A549 (cell line): ENCODE measurements around the gene CCDC7. TPM values are rescaled to one million over a fixed set of nuclear protein-coding genes. Genes with fewer than 3 reads are reported as not detected.

Source experiments
- ATAC-seq, 2 experiments: fragments of 200-7000 bp in 1 of 2; fragments of >200 bp in 1 of 2; cut with Nextera tagmentation in 1 of 2; cut with Tn5 transposase in 1 of 2; 3 replicates each; pipeline versions ENCODE4 v1.8.0 to v1.9.1; 2018 to 2020; ENCODE audit warnings: mild to moderate bottlenecking in 1 of 2, moderate library complexity in 1 of 2
- CTCF ChIA-PET: fragments of 300-600 bp; sonication (Branson Sonifier 250); formaldehyde crosslinking; extraction: SDS; loops from one replicate; lab custom pipeline; 2021; ENCODE audit warnings: antibody characterized with exemption, inconsistent platforms; lab: Yijun Ruan, JAX
- POLR2A ChIA-PET: fragments of 350-600 bp; formaldehyde crosslinking; extraction: SDS; loops from one replicate; lab custom pipeline; 2021; ENCODE audit warnings: antibody characterized with exemption, inconsistent platforms; lab: Yijun Ruan, JAX
- DNase-seq, 2 experiments: peaks; one replicate each; pipeline versions ENCODE4 v3.0.0 to v3.0.0-alpha.2; 2011 to 2016; ENCODE audit warnings: low read depth in 1 of 2, low spot score in 1 of 2
- FAIRE-seq: peaks from 2 replicates; lab custom pipeline; 2011; peaks lifted over from hg19 to GRCh38; lab: Jason Lieb, UNC
- H3K27ac ChIP-seq, 2 experiments: fragments of >200 bp; sonication (Bioruptor Twin); formaldehyde crosslinking; 3 replicates each; pipeline ENCODE4 v1.5.1; 2016 to 2017
- H3K4me1 ChIP-seq: fragments of >200 bp; sonication (Bioruptor Twin); formaldehyde crosslinking; 3 replicates; pipeline ENCODE4 v1.6.1; 2016
- H3K4me2 ChIP-seq: fragments of >200 bp; sonication (Bioruptor Twin); formaldehyde crosslinking; 3 replicates; pipeline ENCODE4 v1.6.1; 2016
- H3K4me3 ChIP-seq: fragments of >200 bp; sonication (Bioruptor Twin); formaldehyde crosslinking; 3 replicates; pipeline ENCODE4 v1.5.1; 2016
- H3K9me3 ChIP-seq: fragments of >200 bp; sonication (Bioruptor Twin); formaldehyde crosslinking; 3 replicates; pipeline ENCODE4 v1.6.1; 2016
- ATOH8 ChIP-seq: fragments of 250-450 bp; sonication (Bioruptor Pico); IDR thresholded peaks from 2 replicates; pipeline ENCODE4 v1.5.0; 2020; ENCODE audit warnings: low read depth, mild to moderate bottlenecking, moderate library complexity
- CEBPB ChIP-seq, 2 experiments: fragments of >200 bp in 1 of 2; sonication (Bioruptor Twin) in 1 of 2; formaldehyde crosslinking in 1 of 2; IDR thresholded peaks; 2 replicates each; pipeline ENCODE4 v1.6.1; 2012 to 2016
- CHD2 ChIP-seq: fragments of 150-350 bp; IDR thresholded peaks from 2 replicates; pipeline ENCODE4 v1.6.1; 2014; ENCODE audit warnings: low read length; ENCODE audit not compliant: partially characterized antibody
- CTCF ChIP-seq: fragments of >200 bp; sonication (Bioruptor Twin); formaldehyde crosslinking; IDR thresholded peaks from 3 replicates; pipeline ENCODE4 v1.5.1; 2016
- E2F6 ChIP-seq: IDR thresholded peaks from 2 replicates; pipeline ENCODE4 v1.6.1; 2012; ENCODE audit warnings: low read depth, borderline replicate concordance
- EHMT2 ChIP-seq: fragments of 200-600 bp; sonication (generic); IDR thresholded peaks from 2 replicates; pipeline ENCODE4 v1.6.1; 2016; ENCODE audit warnings: antibody characterized with exemption, low read depth, mild to moderate bottlenecking, moderate library complexity
- ELK1 ChIP-seq: fragments of 150-350 bp; IDR thresholded peaks from 2 replicates; pipeline ENCODE4 v1.6.1; 2014; ENCODE audit warnings: low read depth, mild to moderate bottlenecking, low read length
- FOSB ChIP-seq: fragments of 250-450 bp; sonication (Bioruptor Pico); IDR thresholded peaks from 2 replicates; pipeline ENCODE4 v1.5.0; 2020; ENCODE audit warnings: mild to moderate bottlenecking, moderate library complexity
- HEYL ChIP-seq: fragments of 250-450 bp; sonication (Bioruptor Pico); IDR thresholded peaks from 2 replicates; pipeline ENCODE4 v1.8.0; 2021; ENCODE audit warnings: mild to moderate bottlenecking, moderate library complexity
- HOXA7 ChIP-seq: fragments of 250-450 bp; sonication (Bioruptor Pico); IDR thresholded peaks from 2 replicates; pipeline ENCODE4 v1.5.0; 2020; ENCODE audit warnings: mild to moderate bottlenecking, moderate library complexity
- HOXB13 ChIP-seq: fragments of 250-450 bp; sonication (Bioruptor Pico); IDR thresholded peaks from 2 replicates; pipeline ENCODE4 v1.5.0; 2020; ENCODE audit warnings: low read depth, mild to moderate bottlenecking, moderate library complexity
- HOXB5 ChIP-seq: fragments of 250-450 bp; sonication (Bioruptor Pico); IDR thresholded peaks from 2 replicates; pipeline ENCODE4 v1.5.0; 2020; ENCODE audit warnings: mild to moderate bottlenecking, moderate library complexity
- JUN ChIP-seq, 2 experiments: fragments of >200 bp; sonication (Bioruptor Twin); formaldehyde crosslinking; IDR thresholded peaks; 2 replicates in 1 of 2; 3 replicates in 1 of 2; pipeline ENCODE4 v1.6.1; 2016 to 2017
- MAFK ChIP-seq: fragments of 450-650 bp; IDR thresholded peaks from 2 replicates; pipeline ENCODE4 v1.6.1; 2014; ENCODE audit not compliant: partially characterized antibody
- MAX ChIP-seq: IDR thresholded peaks from 2 replicates; pipeline ENCODE4 v1.6.1; 2012
- NR3C1 ChIP-seq: fragments of >200 bp; sonication (Bioruptor Twin); formaldehyde crosslinking; IDR thresholded peaks from 3 replicates; pipeline ENCODE4 v1.6.1; 2017
- PBX3 ChIP-seq: IDR thresholded peaks from 2 replicates; pipeline ENCODE4 v1.6.1; 2012
- POLR2AphosphoS2 ChIP-seq: conservative IDR thresholded peaks from 2 replicates; pipeline ENCODE4 v1.6.1; 2012; ENCODE audit warnings: low read length, improper control_type of control experiment, inconsistent platforms
- RAD21 ChIP-seq, 2 experiments: fragments of >200 bp in 1 of 2; sonication (Bioruptor Twin) in 1 of 2; formaldehyde crosslinking in 1 of 2; IDR thresholded peaks in 1 of 2; conservative IDR thresholded peaks in 1 of 2; 2 replicates in 1 of 2; 3 replicates in 1 of 2; pipeline ENCODE4 v1.6.1; 2012 to 2018; ENCODE audit warnings: inconsistent platforms in 1 of 2
- RARB ChIP-seq: fragments of 250-450 bp; sonication (Bioruptor Pico); IDR thresholded peaks from 2 replicates; pipeline ENCODE4 v1.8.0; 2021; ENCODE audit warnings: mild to moderate bottlenecking, moderate library complexity
- RCOR1 ChIP-seq: fragments of 150-350 bp; IDR thresholded peaks from 2 replicates; pipeline ENCODE4 v1.6.1; 2014; ENCODE audit warnings: antibody characterized with exemption, low read length, low read depth
- REST ChIP-seq: fragments of 200-600 bp; sonication (generic); IDR thresholded peaks from 2 replicates; pipeline ENCODE4 v1.6.1; 2016; ENCODE audit warnings: antibody characterized with exemption, mild to moderate bottlenecking, moderate library complexity
- SREBF2 ChIP-seq: fragments of 450-650 bp; IDR thresholded peaks from 2 replicates; pipeline ENCODE4 v1.6.1; 2014; ENCODE audit warnings: mild to moderate bottlenecking, moderate library complexity
- ZSCAN20 ChIP-seq: fragments of 250-450 bp; sonication (Bioruptor Pico); IDR thresholded peaks from 2 replicates; pipeline ENCODE4 v1.8.0; 2022; ENCODE audit warnings: mild to moderate bottlenecking, moderate library complexity
- WGBS: methylation state at CpG from one replicate; pipeline ENCODE4 v1.1.6; 2017; ENCODE audit errors: missing lambda C conversion rate; 5-methylcytosine and 5-hydroxymethylcytosine counted together
- polyA plus RNA-seq, 4 experiments: library from polyadenylated mRNA; depleted of rRNA in 3 of 4; stranded (reverse); fragments of >200 nt; fragmentation: RNase III in 1 of 4; extraction: RNeasy Plus Mini Kit Qiagen cat#74134 plus additional on column Dnase treatment in 1 of 4; gene quantifications; 2 replicates in 3 of 4; 3 replicates in 1 of 4; pipeline ENCODE4 v1.2.3, GENCODE V29; 2011 to 2017

Gene CCDC7
- polyA plus RNA-seq, 2 of the 4 experiments (the other 2 are of a cell fraction) = 1.2 to 2.9 TPM

- ATAC-seq (peak; percentile 45 to 56), DNase-seq (peak in 1 of 2 experiments; percentile 64), FAIRE-seq (no peak)
- ChIA-PET CTCF (interaction anchor here (1.5 kb wide), 1 partner anchor 116 kb away, joined by 5 read pairs; no protein-coding TSS in a partner anchor), POLR2A (no interaction called here)
- Histone ChIP-seq H3K4me1 (0 out of 3 replicates have a peak, but pooled peaks cover 4% of the 10 kb centered on the region), H3K4me2 (no peak overlapping the region), H3K27ac (0 out of 6 replicates have a peak overlapping the region, but pooled peaks of 1 of the 2 experiments have one; percentile 34), H3K4me3 (no peak overlapping the region), H3K9me3 (no peaks in the 10 kb centered on the region)
- TF ChIP-seq NR3C1 (no peak), RAD21 (conservative IDR thresholded peaks at IDR 0.05 in 1 of 2, IDR thresholded peaks at IDR 0.05 in 1 of 2) (no peak), RCOR1 (no peak), MAFK (peak; percentile 35), CTCF (no peak), CEBPB (IDR thresholded peaks at IDR 0.05) (no peak), ZSCAN20 (CRISPR knock-in tag) (no peak), POLR2AphosphoS2 (peak; percentile 96; the same call in 1 of the 2 replicates)
- WGBS = 71% methylated on average over 3 of the region's 3 CpGs
These were observed 447.5 kb downstream of the CCDC7 start for GRCh38 chr10:32893434-32893833.

GRCh38 chr10:32893916-32894664 is 448.1 kb downstream of the CCDC7 start:
- Histone ChIP-seq H3K4me3 (no peak overlapping the region), H3K4me1 (0 out of 3 replicates have a peak, but pooled peaks cover 4% of the 10 kb centered on the region), H3K27ac (no peak overlapping the region), H3K9me3 (no peaks in the 10 kb centered on the region), H3K4me2 (no peak overlapping the region)
- POLR2A ChIA-PET = no interaction called here
- DNase-seq (no peak), FAIRE-seq (no peak), ATAC-seq (no peak)
- WGBS = 83% methylated on average over 2 of the region's 2 CpGs
- CTCF ChIA-PET = no interaction called here
- no peak for TF ChIP-seq REST
- TF ChIP-seq ELK1 = no peak
- peak; percentile 76 for TF ChIP-seq HEYL (CRISPR knock-in tag)
- peak; percentile 69; the same call in 1 of the 2 replicates for TF ChIP-seq HOXB13 (CRISPR knock-in tag)
- TF ChIP-seq EHMT2 = no peak
- no peak for TF ChIP-seq SREBF2
- no peak for TF ChIP-seq E2F6
- peak; percentile 56; the same call in 1 of the 2 replicates for TF ChIP-seq FOSB (CRISPR knock-in tag)
- no peak for TF ChIP-seq CHD2
- TF ChIP-seq PBX3 = no peak
- TF ChIP-seq RARB = peak; percentile 30; the same call in 1 of the 2 replicates
- TF ChIP-seq HOXA7 = peak; percentile 78
- no peak for TF ChIP-seq NR3C1
- TF ChIP-seq MAX = no peak
- peak; percentile 70; the same call in 1 of the 2 replicates for TF ChIP-seq ZSCAN20 (CRISPR knock-in tag)
- peak; percentile 52; the same call in 1 of the 2 replicates for TF ChIP-seq ATOH8 (CRISPR knock-in tag)
- TF ChIP-seq JUN (IDR thresholded peaks at IDR 0.05) = no peak; a peak in 1 of 5 replicates
- 0 out of 2 replicates have a peak, but pooled peaks have one; percentile 56 for TF ChIP-seq HOXB5 (CRISPR knock-in tag)
